Activated CD4-positive, alpha-beta T cell treated with anti-CD3 and anti-CD28 coated beads, Interleukin-2, amount 50 U/mL, for 4 hours (primary cell): Measurements from ENCODE around the gene DGKK.
"Not testable (repeated sequence)": the region's sequence is repeated elsewhere in the genome, so short reads cannot be mapped to it uniquely, and the experiment has no call there.

Source experiments
- DNase-seq, 2 experiments: peaks; one replicate each; pipeline ENCODE4 v3.0.0-alpha.2; 2020

DGKK gene

GRCh38 chrX:50407976-50408375 lies 62.6 kb downstream of the DGKK start:
- DNase-seq, result no peak

- no peak for DNase-seq
These were observed 66.7 kb downstream of the DGKK start for GRCh38 chrX:50403903-50404302.

DNA sequence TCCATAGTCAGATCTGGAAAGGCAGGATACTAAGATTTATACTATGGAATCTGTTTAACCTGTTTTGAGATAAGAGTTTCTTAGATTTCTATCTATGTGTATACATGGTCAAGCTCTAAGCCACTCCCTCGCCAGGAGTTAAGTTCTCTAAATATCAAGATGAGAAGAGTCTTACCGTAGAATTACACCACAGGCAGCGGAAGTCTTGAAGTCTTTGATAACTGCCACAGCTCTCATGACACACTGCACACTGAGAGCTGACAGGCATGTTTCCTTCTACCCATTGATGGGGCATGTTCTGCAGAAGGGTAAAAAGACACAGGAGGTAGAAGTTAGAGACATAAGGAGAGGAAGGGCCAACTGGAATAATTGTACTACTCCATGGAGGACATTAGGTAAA lies 67.7 kb downstream of the DGKK start:
- no peak for DNase-seq

GRCh38 chrX:50393902-50394301 lies 76.7 kb downstream of the DGKK start:
- no peak for DNase-seq

GRCh38 chrX:50386520-50386919 lies 84.1 kb downstream of the DGKK start:
- no peak for DNase-seq

DNA sequence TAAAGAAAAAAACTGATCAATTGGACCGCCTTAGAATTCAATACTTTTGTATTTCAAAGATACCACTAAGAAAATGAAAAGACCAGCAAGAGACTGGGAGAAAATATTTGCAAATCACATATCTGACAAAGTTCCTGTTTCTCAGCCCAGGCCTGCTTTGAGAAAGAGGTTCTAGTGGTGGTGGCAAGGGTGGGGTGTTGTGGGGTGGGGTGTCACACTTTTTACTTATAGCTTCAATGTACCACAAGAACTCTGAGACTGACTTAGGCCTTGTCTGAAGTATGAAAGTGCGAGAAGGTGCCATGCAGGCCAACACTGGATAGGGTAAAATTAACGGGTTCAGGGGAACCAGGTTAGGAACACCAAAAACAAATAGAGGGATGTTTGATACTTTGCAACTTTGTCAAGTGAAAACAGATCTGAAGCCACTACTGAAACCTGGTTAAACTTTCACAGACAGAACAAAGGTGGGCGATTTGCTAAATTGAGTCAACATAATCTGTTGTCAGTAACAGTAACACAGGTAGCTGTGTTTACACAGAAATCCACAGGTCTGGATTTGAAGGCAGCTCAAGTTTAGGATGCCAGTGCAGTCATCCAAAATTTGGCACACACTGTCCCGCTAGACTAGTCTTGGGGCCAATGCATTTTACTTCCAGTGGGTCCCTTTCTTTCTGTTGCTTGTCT lies 88.8 kb downstream of the DGKK start:
- no peak for DNase-seq

DNA sequence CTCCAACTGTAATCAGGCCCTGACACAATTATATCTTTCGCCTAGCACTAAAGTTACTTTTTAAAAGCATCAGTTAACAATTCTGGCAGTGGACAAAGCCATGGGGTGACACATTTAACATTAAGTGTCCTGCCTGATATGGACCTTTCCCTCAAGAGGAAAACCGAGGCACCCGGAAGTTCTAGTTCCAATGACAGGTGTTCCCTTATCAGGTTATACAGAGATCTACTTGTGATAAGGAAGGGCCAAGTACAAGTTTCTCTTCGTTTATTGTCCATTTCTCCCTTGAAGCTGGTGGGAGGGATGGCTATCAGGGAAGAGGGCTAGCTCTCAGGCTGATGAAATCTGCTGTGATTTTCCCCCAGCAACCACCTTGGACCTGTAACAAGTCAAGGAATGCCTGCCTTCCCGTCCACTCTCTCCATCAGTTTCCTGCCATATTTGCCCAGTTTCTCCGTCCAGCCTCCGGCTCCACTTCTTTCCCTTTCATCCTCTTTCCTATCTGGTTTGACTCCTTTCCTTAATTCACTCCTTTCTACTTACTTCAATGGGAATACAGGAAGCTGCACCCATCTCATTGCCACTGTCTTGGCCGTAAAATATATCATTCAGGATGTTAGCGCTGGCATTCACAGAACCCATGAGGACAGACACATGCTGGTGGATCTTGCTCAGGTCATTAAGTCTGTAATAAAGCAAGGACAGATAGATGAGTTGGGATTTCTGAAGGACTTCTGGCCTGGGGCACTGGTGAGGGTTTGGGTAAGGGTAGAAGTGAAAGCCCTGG lies 95.0 kb downstream of the DGKK start:
- DNase-seq, result no peak

DNA sequence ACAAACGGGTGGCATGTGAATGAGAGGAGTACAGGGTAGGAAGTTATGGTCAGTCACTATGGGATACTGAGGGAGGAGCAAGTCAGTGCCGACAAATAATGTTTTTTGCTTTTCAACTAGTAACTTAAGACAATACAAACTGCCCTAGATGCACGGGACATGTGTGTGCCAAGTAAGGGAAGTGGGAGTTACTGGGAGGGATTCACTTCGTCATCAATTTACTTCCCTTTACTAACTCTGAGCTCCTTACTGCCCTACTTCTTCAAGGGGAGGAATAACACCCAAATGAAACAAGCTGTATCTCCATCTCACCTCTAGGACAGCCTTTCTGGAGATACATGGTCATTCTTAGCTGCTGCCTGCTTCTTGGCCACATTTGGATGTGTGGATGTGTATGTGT lies 97.7 kb downstream of the DGKK start:
- no peak for DNase-seq

DNA sequence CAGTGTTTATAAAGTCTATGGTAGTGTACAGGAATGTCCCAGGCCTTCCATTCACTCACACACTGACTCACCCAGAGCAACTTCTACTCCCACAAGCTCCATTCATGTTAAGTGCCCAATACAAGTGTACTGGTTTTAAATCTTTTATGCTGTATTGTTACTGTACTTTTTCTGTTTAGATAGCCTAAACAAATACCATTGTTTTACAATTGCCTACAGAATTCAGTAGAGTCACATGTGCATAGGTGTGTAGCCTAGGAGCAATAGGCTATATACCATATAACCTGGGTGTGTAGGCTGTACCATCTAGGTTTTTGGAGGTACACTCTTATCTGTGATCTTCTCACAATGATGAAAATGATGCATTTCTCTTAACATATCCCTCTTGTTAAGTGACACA lies 126.7 kb downstream of the DGKK start:
- no peak for DNase-seq

DNA sequence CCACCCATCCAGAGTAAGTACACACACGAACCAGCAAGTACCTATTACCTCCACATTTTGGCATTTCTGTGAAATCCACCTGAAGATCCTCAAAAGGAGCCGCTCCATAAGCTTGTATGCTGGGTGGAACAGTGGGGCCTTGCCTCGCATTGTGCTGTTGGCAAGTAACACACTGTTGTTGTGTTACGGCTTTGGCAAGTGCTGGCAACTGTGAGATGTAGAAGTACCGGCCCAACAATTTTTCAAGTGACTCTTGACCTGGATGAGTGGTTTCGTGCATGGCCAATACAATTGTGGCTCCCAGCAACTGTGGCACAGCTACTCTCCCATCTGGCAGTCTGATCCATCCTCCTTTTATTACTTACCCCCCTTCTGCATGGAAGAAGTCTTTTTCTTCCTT lies 137.3 kb downstream of the DGKK start:
- DNase-seq, result no peak

GRCh38 chrX:50332668-50333067 lies 138.0 kb downstream of the DGKK start:
- not testable (repeated sequence) for DNase-seq

DNA sequence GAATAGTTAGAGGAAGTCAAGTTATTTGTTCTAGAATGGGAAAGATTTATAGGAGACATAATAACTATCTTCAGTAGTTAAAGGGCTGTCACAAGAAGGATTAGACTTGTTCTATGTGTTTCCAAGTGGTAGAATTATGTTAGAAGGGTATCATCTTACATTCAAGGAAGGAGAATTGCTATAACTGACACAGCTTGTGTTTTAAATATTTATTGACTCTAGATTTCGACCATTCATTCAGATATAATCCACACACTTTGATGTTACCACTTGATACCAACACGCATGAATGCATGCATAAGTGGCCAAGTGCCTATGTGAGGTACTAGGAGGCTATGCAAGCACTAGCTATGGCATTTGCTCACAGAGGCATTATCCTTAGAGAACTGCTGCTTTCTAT lies 143.4 kb downstream of the DGKK start:
- no peak for DNase-seq
